A549 treated with CORT108297 at 1 μM for 4 hours (cell line): Measurements from ENCODE around the gene MRPL53. TPM values are rescaled to one million over a fixed set of nuclear protein-coding genes. Genes with fewer than 3 reads are reported as not detected.

Experiments
- total RNA-seq: library from RNA; stranded (reverse); fragments of 200-300 nt; extraction: Qiagen RNA extraction; gene quantifications from 5 replicates; pipeline ENCODE4 v1.2.3, GENCODE V29; 2022

MRPL53 gene
- 94.6 to 158 TPM (median 138 TPM) in 5 replicates for total RNA-seq

GRCh38 chr2:74472086-74472944, at the start of gene MRPL53:
Gene MRPL53, minus strand, starts transcription at chr2:74472680. Its CDS starts 20 bp downstream, at chr2:74472660.

GRCh38 chr2:74514368-74515270, 42.1 kb upstream of the MRPL53 start, which contains the start of gene TLX2:
Gene TLX2, plus strand, starts transcription at chr2:74514450. Its CDS starts 357 bp downstream, at chr2:74514807.

GRCh38 chr2:74507145-74507925, 34.9 kb upstream of the MRPL53 start, which contains the start of gene PCGF1:
Gene PCGF1, minus strand, starts transcription at chr2:74507695. Its CDS starts 27 bp downstream, at chr2:74507668.

GRCh38 chr2:74499267-74499939, 26.9 kb upstream of the MRPL53 start, which contains the start of gene LBX2:
Gene LBX2, minus strand, starts transcription at chr2:74499603. Its CDS starts 66 bp downstream, at chr2:74499537.

GRCh38 chr2:74482801-74483674, 10.6 kb upstream of the MRPL53 start, which contains the start of the genes CCDC142 and TTC31:
Gene CCDC142, minus strand, starts transcription at chr2:74482998. Its CDS starts 161 bp downstream, at chr2:74482837.
Gene TTC31, plus strand, starts transcription at chr2:74483081. Its CDS starts 15 bp downstream, at chr2:74483096.

GRCh38 chr2:74458132-74458937, 14.1 kb downstream of the MRPL53 start, which contains the start of gene WBP1:
Gene WBP1, plus strand, starts transcription at chr2:74458438. Its CDS starts 165 bp downstream, at chr2:74458603.

GRCh38 chr2:74454654-74455511, 17.6 kb downstream of the MRPL53 start, which contains the start of gene INO80B:
Gene INO80B, plus strand, starts transcription at chr2:74455087. Its CDS starts 30 bp downstream, at chr2:74455117.

GRCh38 chr2:74441690-74442482, 30.6 kb downstream of the MRPL53 start, which contains the start of gene RTKN:
Gene RTKN, minus strand, starts transcription at chr2:74441937. Its CDS starts 121 bp downstream, at chr2:74441816.

Other genes starting within 250 kb of the MRPL53 start
- gene SLC4A5, start 129.3 kb downstream of the MRPL53 start, total RNA-seq: 0.24 to 0.63 TPM (median 0.42 TPM) in 5 replicates
- gene DCTN1, start 92.4 kb downstream of the MRPL53 start, total RNA-seq: 102 to 155 TPM (median 147 TPM) in 5 replicates
- gene C2orf81, start 51.1 kb downstream of the MRPL53 start, total RNA-seq: 2.5 to 4.0 TPM (median 3.3 TPM) in 5 replicates
- gene WDR54, start 51.0 kb downstream of the MRPL53 start, total RNA-seq: 71.7 to 93.6 TPM (median 91.4 TPM) in 5 replicates
- 19.7 to 29.6 TPM (median 26.0 TPM) in 5 replicates for gene RTKN, start 30.7 kb downstream of the MRPL53 start, total RNA-seq
- gene INO80B, start 17.6 kb downstream of the MRPL53 start, total RNA-seq: 53.3 to 59.3 TPM (median 55.7 TPM) in 5 replicates
- gene WBP1, start 14.2 kb downstream of the MRPL53 start, total RNA-seq: 46.5 to 91.2 TPM (median 87.8 TPM) in 5 replicates
- gene MOGS, start 7.3 kb downstream of the MRPL53 start, total RNA-seq: 38.2 to 57.7 TPM (median 53.4 TPM) in 5 replicates
- 10.8 to 16.9 TPM (median 15.4 TPM) in 5 replicates for gene CCDC142, start 10.3 kb upstream of the MRPL53 start, total RNA-seq
- 15.5 to 20.4 TPM (median 17.6 TPM) in 5 replicates for gene TTC31, start 10.4 kb upstream of the MRPL53 start, total RNA-seq
- gene LBX2, start 26.9 kb upstream of the MRPL53 start, total RNA-seq: 2.5 to 4.4 TPM (median 4.2 TPM) in 5 replicates
- 31.7 to 39.8 TPM (median 34.6 TPM) in 5 replicates for gene PCGF1, start 35.0 kb upstream of the MRPL53 start, total RNA-seq
- gene TLX2, start 41.8 kb upstream of the MRPL53 start, total RNA-seq: 0.16 to 0.44 TPM (median 0.27 TPM) in 5 replicates
- 0.06 to 0.16 TPM (median 0.12 TPM) in 5 replicates for gene DQX1, start 53.6 kb upstream of the MRPL53 start, total RNA-seq
- gene AUP1, start 57.0 kb upstream of the MRPL53 start, total RNA-seq: 187 to 255 TPM (median 247 TPM) in 5 replicates
- gene HTRA2, start 57.3 kb upstream of the MRPL53 start, total RNA-seq: 34.7 to 45.7 TPM (median 41.8 TPM) in 5 replicates
- 0.22 to 0.37 TPM (median 0.33 TPM) in 5 replicates for gene LOXL3, start 81.3 kb upstream of the MRPL53 start, total RNA-seq
- 3.4 to 5.4 TPM (median 4.5 TPM) in 5 replicates for gene DOK1, start 82.0 kb upstream of the MRPL53 start, total RNA-seq
- gene M1AP, start 175.7 kb upstream of the MRPL53 start, total RNA-seq: not detected in 5 replicates
- gene SEMA4F, start 181.6 kb upstream of the MRPL53 start, total RNA-seq: 8.7 to 13.8 TPM (median 11.1 TPM) in 5 replicates